HCT116 (cell line): ENCODE measurements around the gene ST7. TPM values are rescaled to one million over a fixed set of nuclear protein-coding genes. Genes with fewer than 3 reads are reported as not detected.

ENCODE experiments used
- ATAC-seq: fragments of 200-7000 bp; cut with Tn5 transposase; 2 replicates; pipeline ENCODE4 v1.9.1; 2020; ENCODE audit warnings: mild to moderate bottlenecking, moderate library complexity
- BruUV-seq: library from RNA; stranded (reverse); fragments of 400-500 nt; replicated peaks from 2 replicates; lab custom pipeline; 2021; lab: Mats Ljungman, UMichigan
- CTCF ChIA-PET: fragments of 300-600 bp; sonication (Branson Sonifier 250); formaldehyde crosslinking; loops from one replicate; lab custom pipeline; 2021; ENCODE audit warnings: antibody characterized with exemption; lab: Charles Lee
- POLR2A ChIA-PET: fragments of 300-600, 350-600 bp; sonication (Branson Sonifier 250); formaldehyde crosslinking; loops from one replicate; lab custom pipeline; 2021; ENCODE audit warnings: antibody characterized with exemption; lab: Charles Lee
- RAD21 ChIA-PET, 2 experiments: fragments of 300-600 bp; sonication (Branson Sonifier 250); formaldehyde crosslinking; loops; one replicate each; lab custom pipeline; 2023; ENCODE audit warnings: low total read pairs in 2 of 2; ENCODE audit not compliant: uncharacterized antibody in 2 of 2, unreplicated experiment in 2 of 2, low non-redundant PET in 1 of 2; lab: Charles Lee
- DNase-seq: peaks from one replicate; pipeline ENCODE4 v3.0.0-alpha.2; 2010; ENCODE audit warnings: low read depth, low spot score
- H2AFZ ChIP-seq: fragments of 200-600 bp; shearing (Covaris generic), sonication (generic); 2 replicates; pipeline ENCODE4 v1.6.1; 2017; ENCODE audit warnings: low read depth, mixed run types, mixed read lengths, antibody characterized with exemption, low read length; ENCODE audit not compliant: poor library complexity, severe bottlenecking
- H3K27ac ChIP-seq: 2 replicates; pipeline ENCODE4 v1.5.1; 2012; ENCODE audit warnings: low read depth, low read length
- H3K27me3 ChIP-seq: fragments of 200-600 bp; sonication (generic); 2 replicates; pipeline ENCODE4 v1.6.1; 2016; ENCODE audit warnings: mixed run types, low read length, mixed read lengths; ENCODE audit not compliant: insufficient read depth
- H3K36me3 ChIP-seq, 2 experiments: fragments of 200-500 bp in 1 of 2; fragments of 200-600 bp in 1 of 2; sonication (Bioruptor generic) in 1 of 2; sonication (generic) in 1 of 2; 2 replicates each; pipeline versions ENCODE4 v1.5.1 to v1.6.1; 2014 to 2016; ENCODE audit warnings: low read length in 2 of 2, inconsistent platforms in 1 of 2, mixed read lengths in 1 of 2, mixed run types in 1 of 2; ENCODE audit not compliant: insufficient read depth in 2 of 2, control insufficient read depth in 1 of 2
- H3K4me1 ChIP-seq, 2 experiments: fragments of 200-600 bp in 1 of 2; sonication (generic) in 1 of 2; 2 replicates each; pipeline versions ENCODE4 v1.5.1 to v1.6.1; 2012 to 2017; ENCODE audit warnings: low read length in 2 of 2, inconsistent platforms in 1 of 2, mild to moderate bottlenecking in 1 of 2, mixed read lengths in 1 of 2, mixed run types in 1 of 2, moderate library complexity in 1 of 2; ENCODE audit not compliant: insufficient read depth in 2 of 2, control insufficient read depth in 1 of 2
- H3K4me2 ChIP-seq: fragments of 200-600 bp; sonication (generic); 2 replicates; pipeline ENCODE4 v1.6.1; 2017; ENCODE audit warnings: mixed run types, low read length, mixed read lengths
- H3K4me3 ChIP-seq, 2 experiments: fragments of 200-600 bp in 1 of 2; sonication (generic) in 1 of 2; replicated peaks in 1 of 2; 2 replicates each; pipeline ENCODE4 v1.5.1; 2011 to 2016; ENCODE audit warnings: low read length in 2 of 2, control low read depth in 1 of 2, low read depth in 1 of 2, mild to moderate bottlenecking in 1 of 2, mixed read lengths in 1 of 2, mixed run types in 1 of 2
- H3K79me2 ChIP-seq: fragments of 200-600 bp; sonication (generic); 2 replicates; pipeline ENCODE4 v1.6.1; 2017; ENCODE audit warnings: mild to moderate bottlenecking, mixed run types, low read length, moderate library complexity, mixed read lengths; ENCODE audit not compliant: insufficient read depth
- H3K9ac ChIP-seq: fragments of 200-600 bp; sonication (generic); 2 replicates; pipeline ENCODE4 v1.6.1; 2016; ENCODE audit warnings: low read length, mixed read lengths
- H3K9me2 ChIP-seq: fragments of 200-600 bp; sonication (generic), shearing (Covaris generic); 2 replicates; pipeline ENCODE4 v1.6.1; 2017; ENCODE audit warnings: mixed run types, mild to moderate bottlenecking, moderate library complexity; ENCODE audit not compliant: insufficient read depth
- H3K9me3 ChIP-seq, 2 experiments: fragments of 200-500 bp in 1 of 2; fragments of 200-600 bp in 1 of 2; sonication (Bioruptor generic) in 1 of 2; sonication (generic) in 1 of 2; 2 replicates each; pipeline ENCODE4 v1.6.1; 2014 to 2017; ENCODE audit warnings: low read length in 2 of 2, mixed read lengths in 2 of 2, inconsistent platforms in 1 of 2, low read depth in 1 of 2, mild to moderate bottlenecking in 1 of 2, mixed run types in 1 of 2, moderate library complexity in 1 of 2; ENCODE audit not compliant: control insufficient read depth in 1 of 2, insufficient read depth in 1 of 2
- H4K20me1 ChIP-seq: fragments of 200-600 bp; sonication (generic), shearing (Covaris generic); 2 replicates; pipeline ENCODE4 v1.6.1; 2017; ENCODE audit warnings: mixed run types, mild to moderate bottlenecking, moderate library complexity; ENCODE audit not compliant: insufficient read depth
- CBX3 ChIP-seq: IDR thresholded peaks from 2 replicates; pipeline ENCODE4 v1.6.1; 2012; ENCODE audit warnings: low read depth
- CEBPB ChIP-seq: IDR thresholded peaks from 2 replicates; pipeline ENCODE4 v1.6.1; 2012; ENCODE audit warnings: low read depth
- EGR1 ChIP-seq: IDR thresholded peaks from 2 replicates; pipeline ENCODE4 v1.6.1; 2012; ENCODE audit warnings: low read depth
- ELF1 ChIP-seq: IDR thresholded peaks from 2 replicates; pipeline ENCODE4 v1.6.1; 2012; ENCODE audit warnings: low read depth, borderline replicate concordance
- EZH2phosphoT487 ChIP-seq: fragments of 200-600 bp; IDR thresholded peaks from 2 replicates; pipeline ENCODE4 v1.6.1; 2018; ENCODE audit warnings: antibody characterized with exemption, borderline replicate concordance
- FOSL1 ChIP-seq: IDR thresholded peaks from 2 replicates; pipeline ENCODE4 v1.6.1; 2012; ENCODE audit warnings: low read depth
- JUND ChIP-seq: IDR thresholded peaks from 2 replicates; pipeline ENCODE4 v1.6.1; 2012
- POLR2A ChIP-seq: IDR thresholded peaks from 2 replicates; pipeline ENCODE4 v1.7.0; 2011; ENCODE audit warnings: borderline replicate concordance; ENCODE audit not compliant: insufficient read depth, insufficient read length; ENCODE audit errors: extremely low read depth
- POLR2AphosphoS5 ChIP-seq: IDR thresholded peaks from 2 replicates; pipeline ENCODE4 v1.6.1; 2011; ENCODE audit warnings: mild to moderate bottlenecking, low read depth, low read length, moderate library complexity
- REST ChIP-seq: IDR thresholded peaks from 2 replicates; pipeline ENCODE4 v1.6.1; 2012; ENCODE audit warnings: low read depth
- SIN3A ChIP-seq: IDR thresholded peaks from 2 replicates; pipeline ENCODE4 v1.6.1; 2012; ENCODE audit warnings: low read depth
- SP1 ChIP-seq: IDR thresholded peaks from 2 replicates; pipeline ENCODE4 v1.6.1; 2012; ENCODE audit warnings: low read depth
- SRF ChIP-seq: IDR thresholded peaks from 2 replicates; pipeline ENCODE4 v1.6.1; 2012; ENCODE audit warnings: low read depth
- YY1 ChIP-seq: IDR thresholded peaks from 2 replicates; pipeline ENCODE4 v1.6.1; 2011; ENCODE audit warnings: low read length, low read depth, moderate library complexity, mild to moderate bottlenecking; ENCODE audit not compliant: insufficient replicate concordance; ENCODE audit errors: extremely low read depth
- ZFX ChIP-seq: fragments of 450-650 bp; IDR thresholded peaks from 2 replicates; pipeline ENCODE4 v1.6.1; 2017
- ZNF274 ChIP-seq: fragments of 200-500 bp; sonication (Bioruptor generic); IDR thresholded peaks from 2 replicates; pipeline ENCODE4 v1.6.1; 2014; ENCODE audit warnings: mild to moderate bottlenecking, low read depth, low read length, inconsistent platforms
- intact Hi-C: fragments of 100-400 bp; cut with micrococcal nuclease; formaldehyde crosslinking; loops from 2 replicates; pipeline ENCODE4 v1.10.0; 2022
- total RNA-seq: library from RNA; stranded (reverse); gene quantifications from one replicate; pipeline ENCODE4 v1.2.1, GENCODE V29; 2021; ENCODE audit not compliant: unreplicated experiment
- TF ChIP-seq, protein P1 (sequence below): IDR thresholded peaks from 2 replicates; pipeline ENCODE4 v1.6.1; 2012
- TF ChIP-seq, protein P2 (sequence below), 3 experiments: fragments of 200-600 bp in 1 of 3; sonication (generic) in 1 of 3; IDR thresholded peaks in 2 of 3; conservative IDR thresholded peaks in 1 of 3; 2 replicates each; pipeline ENCODE4 v1.5.1; 2012 to 2017; ENCODE audit warnings: low read depth in 2 of 3, low read length in 2 of 3, antibody characterized with exemption in 1 of 3, borderline replicate concordance in 1 of 3, control low read depth in 1 of 3, mild to moderate bottlenecking in 1 of 3, mixed read lengths in 1 of 3, mixed run types in 1 of 3, moderate library complexity in 1 of 3; ENCODE audit not compliant: insufficient read depth in 1 of 3
- TF ChIP-seq, protein P3 (sequence below): IDR thresholded peaks from 2 replicates; pipeline ENCODE4 v1.6.1; 2012

The ST7 gene
- total RNA-seq, 1 experiment from 2014 or later = 12.6 TPM

DNA sequence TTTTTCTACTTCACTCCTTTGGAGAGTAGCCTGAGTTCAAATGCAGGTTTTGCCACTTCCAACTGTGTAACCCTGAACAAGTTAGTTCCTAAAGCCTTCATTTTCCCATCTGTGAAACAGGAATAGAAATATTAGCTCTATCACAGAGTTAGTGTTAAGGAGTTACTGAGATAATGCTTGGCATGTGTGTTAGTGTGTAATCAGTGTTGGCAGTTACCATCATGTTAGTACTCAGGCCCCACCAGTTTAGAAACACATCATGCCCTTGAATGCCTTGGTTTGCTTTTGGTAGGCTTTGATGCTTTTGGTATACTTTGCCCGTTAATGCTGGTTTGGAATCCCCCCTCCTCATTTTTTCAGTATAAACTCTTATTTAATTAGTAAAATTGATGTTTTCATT, 249.9 kb downstream of the ST7 start:
- H3K79me2 ChIP-seq = no peaks in the 10 kb centered on the region
- H3K9me2 ChIP-seq = no peaks in the 10 kb centered on the region
- DNase-seq (no peak), ATAC-seq (no peak)
- no peaks in the 10 kb centered on the region for H4K20me1 ChIP-seq
- ChIA-PET POLR2A (no interaction called here), RAD21 (no interaction called here), CTCF (no interaction called here)
- intact Hi-C loops = no loop called here
- no peaks in the 10 kb centered on the region for H3K36me3 ChIP-seq
- H3K4me1 ChIP-seq = no peaks in the 10 kb centered on the region
- H3K4me3 ChIP-seq = no peak overlapping the region
- no peak overlapping the region for H3K4me2 ChIP-seq
- no peak overlapping the region for H3K27ac ChIP-seq
- no TSS peak for BruUV-seq
- no peaks in the 10 kb centered on the region for H3K9me3 ChIP-seq
- H3K9ac ChIP-seq = no peak overlapping the region
- no peaks in the 10 kb centered on the region for H3K27me3 ChIP-seq
- H2AFZ ChIP-seq = no peak overlapping the region
- TF ChIP-seq POLR2A (no peak), SP1 (no peak), ZNF274 (no peak), ELF1 (no peak), JUND (no peak), ZFX (no peak), SRF (no peak), REST (no peak), SIN3A (no peak), FOSL1 (no peak), EZH2phosphoT487 (no peak), CEBPB (no peak), POLR2AphosphoS5 (no peak), YY1 (no peak), CBX3 (no peak), EGR1 (no peak)
- TF ChIP-seq, protein P1, sequence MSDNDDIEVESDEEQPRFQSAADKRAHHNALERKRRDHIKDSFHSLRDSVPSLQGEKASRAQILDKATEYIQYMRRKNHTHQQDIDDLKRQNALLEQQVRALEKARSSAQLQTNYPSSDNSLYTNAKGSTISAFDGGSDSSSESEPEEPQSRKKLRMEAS = no peak
- TF ChIP-seq, protein P2, sequence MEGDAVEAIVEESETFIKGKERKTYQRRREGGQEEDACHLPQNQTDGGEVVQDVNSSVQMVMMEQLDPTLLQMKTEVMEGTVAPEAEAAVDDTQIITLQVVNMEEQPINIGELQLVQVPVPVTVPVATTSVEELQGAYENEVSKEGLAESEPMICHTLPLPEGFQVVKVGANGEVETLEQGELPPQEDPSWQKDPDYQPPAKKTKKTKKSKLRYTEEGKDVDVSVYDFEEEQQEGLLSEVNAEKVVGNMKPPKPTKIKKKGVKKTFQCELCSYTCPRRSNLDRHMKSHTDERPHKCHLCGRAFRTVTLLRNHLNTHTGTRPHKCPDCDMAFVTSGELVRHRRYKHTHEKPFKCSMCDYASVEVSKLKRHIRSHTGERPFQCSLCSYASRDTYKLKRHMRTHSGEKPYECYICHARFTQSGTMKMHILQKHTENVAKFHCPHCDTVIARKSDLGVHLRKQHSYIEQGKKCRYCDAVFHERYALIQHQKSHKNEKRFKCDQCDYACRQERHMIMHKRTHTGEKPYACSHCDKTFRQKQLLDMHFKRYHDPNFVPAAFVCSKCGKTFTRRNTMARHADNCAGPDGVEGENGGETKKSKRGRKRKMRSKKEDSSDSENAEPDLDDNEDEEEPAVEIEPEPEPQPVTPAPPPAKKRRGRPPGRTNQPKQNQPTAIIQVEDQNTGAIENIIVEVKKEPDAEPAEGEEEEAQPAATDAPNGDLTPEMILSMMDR (IDR thresholded peaks at IDR 0.05 in 2 of 3, conservative IDR thresholded peaks at IDR 0.05 in 1 of 3; ENCODE audit: borderline replicate concordance in 1 of 3, insufficient read depth in 1 of 3, low read depth in 2 of 3, low read length in 2 of 3) = no peak
- TF ChIP-seq, protein P3, sequence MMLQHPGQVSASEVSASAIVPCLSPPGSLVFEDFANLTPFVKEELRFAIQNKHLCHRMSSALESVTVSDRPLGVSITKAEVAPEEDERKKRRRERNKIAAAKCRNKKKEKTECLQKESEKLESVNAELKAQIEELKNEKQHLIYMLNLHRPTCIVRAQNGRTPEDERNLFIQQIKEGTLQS = no peak
